HepG2 (cell line): ENCODE results near the gene SLC35B2. TPM values are rescaled to one million over a fixed set of nuclear protein-coding genes. Genes with fewer than 3 reads are reported as not detected.

ENCODE experiments used
- CEBPZ ChIP-seq: IDR thresholded peaks from 2 replicates; pipeline ENCODE4 v1.6.1; 2012; ENCODE audit warnings: low read length, improper control_type of control experiment
- DMTF1 ChIP-seq: sonication (generic); formaldehyde crosslinking; IDR thresholded peaks from 2 replicates; pipeline ENCODE4 v1.4.0; 2020; ENCODE audit warnings: mild to moderate bottlenecking, missing genetic modification reagents
- DNMT3B ChIP-seq: conservative IDR thresholded peaks from 2 replicates; pipeline ENCODE4 v1.6.1; 2016; ENCODE audit warnings: missing biosample characterization, control low read depth
- FOXJ3 ChIP-seq: sonication (generic); formaldehyde crosslinking; IDR thresholded peaks from 2 replicates; pipeline ENCODE4 v1.4.0; 2020; ENCODE audit warnings: missing genetic modification reagents, mild to moderate bottlenecking, borderline replicate concordance
- FOXP1 ChIP-seq, 2 experiments: fragments of 450-650 bp in 1 of 2; IDR thresholded peaks; 2 replicates each; pipeline ENCODE4 v1.6.1; 2017 to 2018; ENCODE audit warnings: antibody characterized with exemption in 1 of 2
- GATAD2A ChIP-seq: IDR thresholded peaks from 2 replicates; pipeline ENCODE4 v1.6.1; 2016
- GTF2F1 ChIP-seq: fragments of 150-350 bp; IDR thresholded peaks from 2 replicates; pipeline ENCODE4 v1.6.1; 2014; ENCODE audit warnings: low read length
- HES4 ChIP-seq: sonication (generic); formaldehyde crosslinking; IDR thresholded peaks from 2 replicates; pipeline ENCODE4 v1.9.0; 2021; ENCODE audit warnings: mild to moderate bottlenecking, missing genetic modification reagents, borderline replicate concordance
- MBNL3 ChIP-seq: fragments of 250-450 bp; sonication (Bioruptor Pico); conservative IDR thresholded peaks from 2 replicates; pipeline ENCODE4 v1.8.0; 2022; ENCODE audit warnings: mild to moderate bottlenecking, inconsistent platforms
- MEIS2 ChIP-seq: sonication (generic); formaldehyde crosslinking; IDR thresholded peaks from 2 replicates; pipeline ENCODE4 v1.9.0; 2021; ENCODE audit warnings: mild to moderate bottlenecking, missing genetic modification reagents
- MXD1 ChIP-seq: sonication (generic); formaldehyde crosslinking; IDR thresholded peaks from 2 replicates; pipeline ENCODE4 v1.4.0; 2020; ENCODE audit warnings: mild to moderate bottlenecking, missing genetic modification reagents
- PHB2 ChIP-seq: fragments of 450-650 bp; IDR thresholded peaks from 2 replicates; pipeline ENCODE4 v1.6.1; 2018; ENCODE audit not compliant: partially characterized antibody
- POLR2AphosphoS5 ChIP-seq: IDR thresholded peaks from 2 replicates; pipeline ENCODE4 v1.6.1; 2012; ENCODE audit warnings: low read depth, low read length
- SETDB1 ChIP-seq: sonication (generic); formaldehyde crosslinking; IDR thresholded peaks from 2 replicates; pipeline ENCODE4 v1.5.1; 2020; ENCODE audit warnings: missing genetic modification reagents, mild to moderate bottlenecking, borderline replicate concordance
- WIZ ChIP-seq: sonication (generic); formaldehyde crosslinking; IDR thresholded peaks from 2 replicates; pipeline ENCODE4 v1.5.1; 2020; ENCODE audit warnings: mild to moderate bottlenecking, missing genetic modification reagents
- ZNF17 ChIP-seq: sonication (generic); formaldehyde crosslinking; IDR thresholded peaks from 2 replicates; pipeline ENCODE4 v1.5.0; 2020; ENCODE audit warnings: mild to moderate bottlenecking, missing genetic modification reagents
- ZNF292 ChIP-seq: sonication (generic); formaldehyde crosslinking; IDR thresholded peaks from 2 replicates; pipeline ENCODE4 v1.8.1; 2022; ENCODE audit warnings: mild to moderate bottlenecking, low read depth, missing genetic modification reagents, borderline replicate concordance
- ZNF30 ChIP-seq: sonication (generic); formaldehyde crosslinking; IDR thresholded peaks from 2 replicates; pipeline ENCODE4 v1.5.0; 2020; ENCODE audit warnings: mild to moderate bottlenecking, missing genetic modification reagents
- ZNF777 ChIP-seq: sonication (generic); formaldehyde crosslinking; IDR thresholded peaks from 2 replicates; pipeline ENCODE4 v1.4.0; 2020; ENCODE audit warnings: missing genetic modification reagents
- ZSCAN20 ChIP-seq: sonication (generic); formaldehyde crosslinking; IDR thresholded peaks from 2 replicates; pipeline ENCODE4 v1.4.0; 2020; ENCODE audit warnings: missing genetic modification reagents, mild to moderate bottlenecking, borderline replicate concordance
- polyA plus RNA-seq, 8 experiments: library from polyadenylated mRNA; depleted of rRNA in 3 of 8; stranded (reverse) in 7 of 8; unstranded in 1 of 8; fragments of >200 nt; fragmentation: Illumina TruSeq in 4 of 8; extraction: Trizol in 4 of 8; gene quantifications; 2 replicates each; pipeline versions ENCODE4 v1.2.1 to v1.2.3, GENCODE V29; 2011 to 2016; ENCODE audit warnings: low read depth in 4 of 8, missing spikeins in 1 of 8, mixed read lengths in 1 of 8; ENCODE audit not compliant: insufficient read depth in 1 of 8
- total RNA-seq, 5 experiments: library from RNA; depleted of rRNA; stranded (reverse); fragments of >200 nt; fragmentation: Illumina TruSeq; extraction: Trizol; gene quantifications; 2 replicates each; pipeline ENCODE4 v1.2.3, GENCODE V29; 2016; ENCODE audit warnings: low read depth in 1 of 5

Gene SLC35B2
- total and polyA plus RNA-seq, 2 of the 13 experiments (the other 11 are each of a cell fraction or from before 2014, with no cell fraction given), result 61.1 to 148 TPM

GRCh38 chr6:44223319-44224028 is 33.9 kb downstream of the SLC35B2 start, which contains the start of gene SLC29A1 (continued):
- TF ChIP-seq MXD1 (peak; percentile 70; the same call in 1 of the 2 replicates), FOXJ3 (no peak), ZNF30 (CRISPR knock-in tag) (no peak), ZNF292 (no peak), SETDB1 (CRISPR knock-in tag) (no peak), GATAD2A (no peak), ZNF17 (CRISPR knock-in tag) (no peak), DNMT3B (CRISPR knock-in tag) (no peak), ZNF777 (CRISPR knock-in tag) (peak; percentile 46), POLR2AphosphoS5 (peak; percentile 56), MBNL3 (CRISPR knock-in tag) (no peak), CEBPZ (no peak), WIZ (CRISPR knock-in tag) (0 out of 2 replicates have a peak, but pooled peaks have one; percentile 37), FOXP1 (IDR thresholded peaks at IDR 0.05) (no peak), FOXP1 (CRISPR knock-in tag; IDR thresholded peaks at IDR 0.05) (no peak), HES4 (CRISPR knock-in tag) (peak; percentile 75; the same call in 1 of the 2 replicates), MEIS2 (CRISPR knock-in tag) (peak; percentile 83), DMTF1 (CRISPR knock-in tag) (no peak), PHB2 (no peak), ZSCAN20 (peak; percentile 94), GTF2F1 (no peak)
